K562 (cell line): ENCODE data around the gene GARNL3. TPM values are rescaled to one million over a fixed set of nuclear protein-coding genes. Genes with fewer than 3 reads are reported as not detected.

Source experiments
- ATAC-seq: fragments of 200-7000 bp; cut with Tn5 transposase; 3 replicates; pipeline ENCODE4 v1.9.1; 2020; ENCODE audit warnings: moderate library complexity
- BruUV-seq: library from RNA; stranded (reverse); fragments of 400-500 nt; replicated peaks from 2 replicates; lab custom pipeline; 2021; lab: Mats Ljungman, UMichigan
- CTCF ChIA-PET: fragments of 300-600 bp; formaldehyde crosslinking; extraction: SDS; loops from one replicate; lab custom pipeline; 2021; ENCODE audit warnings: low intra/inter-chr PET ratio; lab: Yijun Ruan, JAX
- POLR2A ChIA-PET: fragments of 300-600, 350-650 bp; sonication (Branson Sonifier 250); formaldehyde crosslinking; extraction: SDS; loops from one replicate; lab custom pipeline; 2021; ENCODE audit warnings: antibody characterized with exemption, inconsistent platforms; lab: Yijun Ruan, JAX
- DNase-seq, 4 experiments: peaks; one replicate each; pipeline versions ENCODE4 v3.0.0 to v3.0.0-alpha.2; 2011 to 2018; ENCODE audit warnings: low spot score in 3 of 4, mixed read lengths in 3 of 4; ENCODE audit errors: extremely low read depth in 1 of 4
- FAIRE-seq: peaks from 2 replicates; lab custom pipeline; 2011; peaks lifted over from hg19 to GRCh38; lab: Jason Lieb, UNC
- H2AFZ ChIP-seq: 2 replicates; pipeline ENCODE4 v1.6.0; 2011; ENCODE audit warnings: low read depth, low read length, control low read depth, inconsistent platforms
- H3K27ac ChIP-seq: fragments of 200-600 bp; 3 replicates; pipeline ENCODE4 v1.8.0; 2011; ENCODE audit warnings: low read depth, mild to moderate bottlenecking, control low read depth, inconsistent platforms, low read length, moderate library complexity, mixed read lengths; ENCODE audit errors: extremely low read depth
- H3K27me3 ChIP-seq, 2 experiments: fragments of 300-600 bp in 1 of 2; 2 replicates in 1 of 2; 3 replicates in 1 of 2; pipeline versions ENCODE4 v1.6.0 to v1.8.0; 2011; ENCODE audit warnings: inconsistent platforms in 2 of 2, low read length in 2 of 2, mild to moderate bottlenecking in 1 of 2, mixed read lengths in 1 of 2, moderate library complexity in 1 of 2; ENCODE audit not compliant: control insufficient read depth in 2 of 2, insufficient read depth in 2 of 2
- H3K36me3 ChIP-seq: fragments of 300-600 bp; 3 replicates; pipeline ENCODE4 v1.8.0; 2011; ENCODE audit warnings: mild to moderate bottlenecking, low read length, inconsistent platforms; ENCODE audit not compliant: control insufficient read depth, insufficient read depth
- H3K4me1 ChIP-seq, 2 experiments: fragments of 200-600 bp in 1 of 2; replicated peaks in 1 of 2; 2 replicates in 1 of 2; 3 replicates in 1 of 2; pipeline versions ENCODE4 v1.5.1 to v1.8.0; 2011; ENCODE audit warnings: inconsistent platforms in 2 of 2, low read length in 2 of 2, mild to moderate bottlenecking in 1 of 2, mixed read lengths in 1 of 2, moderate library complexity in 1 of 2; ENCODE audit not compliant: control insufficient read depth in 2 of 2, insufficient read depth in 2 of 2
- H3K4me2 ChIP-seq: 2 replicates; pipeline ENCODE4 v1.6.1; 2011; ENCODE audit warnings: low read length, control low read depth, inconsistent platforms, mixed read lengths; ENCODE audit not compliant: insufficient read depth
- H3K4me3 ChIP-seq: fragments of 200-600 bp; sonication (generic), shearing (Covaris generic); 2 replicates; pipeline ENCODE4 v1.5.1; 2016; ENCODE audit warnings: control low read depth, inconsistent platforms
- H3K79me2 ChIP-seq: fragments of 200-600 bp; 3 replicates; pipeline ENCODE4 v1.8.0; 2011; ENCODE audit warnings: low read length, inconsistent platforms; ENCODE audit not compliant: control insufficient read depth, insufficient read depth
- H3K9ac ChIP-seq, 2 experiments: 2 replicates each; pipeline versions ENCODE4 v1.6.0 to v1.6.1; 2011; ENCODE audit warnings: low read depth in 2 of 2, low read length in 2 of 2, control low read depth in 1 of 2, inconsistent platforms in 1 of 2, mild to moderate bottlenecking in 1 of 2, mixed read lengths in 1 of 2; ENCODE audit not compliant: insufficient read depth in 1 of 2
- H3K9me1 ChIP-seq: one replicate; pipeline ENCODE4 v1.6.0; 2011; ENCODE audit warnings: inconsistent platforms, mild to moderate bottlenecking, low read length, moderate library complexity; ENCODE audit not compliant: control insufficient read depth, insufficient read depth
- H3K9me3 ChIP-seq: replicated peaks from 2 replicates; pipeline ENCODE4 v1.5.1; 2011; ENCODE audit warnings: low read depth, low read length, inconsistent platforms; ENCODE audit not compliant: control insufficient read depth, insufficient read depth
- H4K20me1 ChIP-seq: replicated peaks from 2 replicates; pipeline ENCODE4 v1.6.1; 2011; ENCODE audit warnings: low read length, inconsistent platforms, mixed read lengths; ENCODE audit not compliant: control insufficient read depth, insufficient read depth
- MEF2A ChIP-seq: IDR thresholded peaks from 2 replicates; pipeline ENCODE4 v1.6.1; 2011; ENCODE audit warnings: low read depth, mild to moderate bottlenecking, low read length, moderate library complexity; ENCODE audit not compliant: control insufficient read depth
- PRPF4 ChIP-seq: fragments of 200-400 bp; formaldehyde crosslinking; IDR thresholded peaks from one replicate; pipeline ENCODE4 v1.6.1; 2017; ENCODE audit warnings: low read length, low read depth, mild to moderate bottlenecking; ENCODE audit not compliant: insufficient read depth, poor library complexity, severe bottlenecking
- PTRF ChIP-seq: fragments of 450-650 bp; IDR thresholded peaks from 2 replicates; pipeline ENCODE4 v1.6.1; 2016; ENCODE audit warnings: mild to moderate bottlenecking, missing genetic modification characterization, missing compliant biosample characterization
- RBM34 ChIP-seq: fragments of 200-400 bp; formaldehyde crosslinking; IDR thresholded peaks from 2 replicates; pipeline ENCODE4 v1.6.1; 2018; ENCODE audit warnings: low read length, borderline replicate concordance; ENCODE audit not compliant: insufficient read depth
- RBM39 ChIP-seq: fragments of 200-400 bp; formaldehyde crosslinking; optimal IDR thresholded peaks from 2 replicates; pipeline ENCODE3; 2018; ENCODE audit warnings: low read depth, low read length
- ZNF212 ChIP-seq: fragments of 450-650 bp; formaldehyde crosslinking; IDR thresholded peaks from 2 replicates; pipeline ENCODE4 v1.4.0; 2020; ENCODE audit warnings: mild to moderate bottlenecking
- ZNF511 ChIP-seq: sonication (generic); formaldehyde crosslinking; IDR thresholded peaks from 2 replicates; pipeline ENCODE4 v1.8.0; 2022; ENCODE audit warnings: mild to moderate bottlenecking, missing genetic modification reagents
- ZNF584 ChIP-seq: fragments of 200-800 bp; sonication (Bioruptor generic); IDR thresholded peaks from 2 replicates; pipeline ENCODE4 v1.6.1; 2016; ENCODE audit warnings: low read depth, mild to moderate bottlenecking, missing genetic modification characterization, missing compliant biosample characterization
- ZNF592 ChIP-seq: fragments of 450-650 bp; IDR thresholded peaks from 2 replicates; pipeline ENCODE4 v1.6.1; 2017; ENCODE audit warnings: antibody characterized with exemption, mild to moderate bottlenecking
- WGBS: fragments of 100-300 bp; shearing (Covaris generic); methylation state at CpG from one replicate; pipeline ENCODE4 v1.1.6; 2016; ENCODE audit warnings: low coverage, mixed read lengths; ENCODE audit not compliant: insufficient coverage; ENCODE audit errors: missing lambda C conversion rate; 5-methylcytosine and 5-hydroxymethylcytosine counted together
- in situ Hi-C: fragments of 300-500 bp; cut with MboI; formaldehyde crosslinking; loops from 4 replicates; pipeline ENCODE4 v1.15.0; 2018; ENCODE audit warnings: inconsistent platforms, mixed read lengths
- intact Hi-C: fragments of 100-400 bp; cut with micrococcal nuclease; formaldehyde crosslinking; loops from 2 replicates; pipeline ENCODE4 v1.14.2; 2022
- polyA plus RNA-seq, 8 experiments: library from polyadenylated mRNA; depleted of rRNA in 4 of 8; stranded (reverse) in 5 of 8; unstranded in 3 of 8; fragments of >200 nt; fragmentation: Nextera tagmentation in 2 of 8; fragmentation: Illumina TruSeq in 1 of 8; extraction: Ambion mirVana in 2 of 8; extraction: Trizol in 1 of 8; gene quantifications; 2 replicates each; pipeline versions ENCODE4 v1.2.1 to v1.2.3, GENCODE V29; 2011 to 2014; ENCODE audit warnings: inconsistent platforms in 1 of 8, missing spikeins in 1 of 8
- total RNA-seq, 7 experiments: library from RNA; depleted of rRNA in 6 of 7; stranded (reverse); fragments of >200 nt in 6 of 7; fragmentation: Illumina TruSeq in 2 of 7; extraction: Trizol in 2 of 7; gene quantifications; 2 replicates each; pipeline versions ENCODE4 v1.2.1 to v1.2.3, GENCODE V29; 2011 to 2021; ENCODE audit warnings: low replicate concordance in 1 of 7

The GARNL3 gene
- total and polyA plus RNA-seq, 9 of the 15 experiments (the other 6 are each of a cell fraction or from before 2014, with no cell fraction given): 0.35 to 2.7 (median 1.6) TPM

- no peak for TF ChIP-seq ZNF592
- TF ChIP-seq, all 486 proteins: peak for 0
These were observed 26.0 kb downstream of the GARNL3 start (continued) for GRCh38 chr9:127290561-127291065.

GRCh38 chr9:127291246-127291778, 26.7 kb downstream of the GARNL3 start:
- H3K9me3 ChIP-seq: no peaks in the 10 kb centered on the region
- ATAC-seq: no peak
- H3K79me2 ChIP-seq: no peaks in the 10 kb centered on the region
- H3K9ac ChIP-seq: no peak overlapping the region
- H3K27me3 ChIP-seq: peaks cover 8 to 25% of the 10 kb centered on the region in 2 experiments; a peak in 4 of 5 replicates
- no peaks in the 10 kb centered on the region; a peak in 1 of 5 replicates for H3K4me1 ChIP-seq
- H3K4me3 ChIP-seq: no peak overlapping the region
- FAIRE-seq: no peak
- H3K36me3 ChIP-seq: no peaks in the 10 kb centered on the region
- H3K27ac ChIP-seq: no peak overlapping the region
- WGBS: 0% methylated on average over 3 of the region's 4 CpGs
- intact Hi-C loops (no loop called here), in situ Hi-C loops (no loop called here)
- ChIA-PET POLR2A (interaction anchor here (0.5 to 1.1 kb wide), 5 partner anchors 21 to 253 kb away, joined by 3 read pairs; no protein-coding TSS in a partner anchor), CTCF (no interaction called here)
- no peaks in the 10 kb centered on the region for H4K20me1 ChIP-seq
- TF ChIP-seq PRPF4 (no peak), RBM39 (no peak), ZNF584 (CRISPR knock-in tag) (no peak), MEF2A (no peak), ZNF212 (CRISPR knock-in tag) (no peak), RBM34 (no peak), PTRF (tag) (no peak), ZNF511 (CRISPR knock-in tag) (no peak)
- no peaks in the 10 kb centered on the region for H3K9me1 ChIP-seq
- no peak for DNase-seq
- no peak overlapping the region for H3K4me2 ChIP-seq
- no peak overlapping the region for H2AFZ ChIP-seq
- BruUV-seq: no TSS peak
